Liver (tissue), 3 donors: ENCODE results near the gene TUBB4A.

Experiments
- EGR1 ChIP-seq, 2 donors: IDR thresholded peaks; 2 replicates each; pipeline ENCODE4 v1.6.1; 2016 to 2018; ENCODE audit warnings: antibody characterized with exemption in 2 of 2, low read depth in 2 of 2
- FOXA1 ChIP-seq: IDR thresholded peaks from 2 replicates; pipeline ENCODE4 v1.6.1; 2016; ENCODE audit warnings: antibody characterized with exemption
- HNF4G ChIP-seq: IDR thresholded peaks from 2 replicates; pipeline ENCODE4 v1.6.1; 2016; ENCODE audit warnings: antibody characterized with exemption
- JUND ChIP-seq, 2 donors: IDR thresholded peaks; 2 replicates each; pipeline ENCODE4 v1.6.1; 2016; ENCODE audit warnings: antibody characterized with exemption in 2 of 2
- RAD21 ChIP-seq, 2 donors: IDR thresholded peaks; 2 replicates each; pipeline ENCODE4 v1.6.1; 2016; ENCODE audit warnings: antibody characterized with exemption in 2 of 2, mild to moderate bottlenecking in 2 of 2
- REST ChIP-seq: IDR thresholded peaks from 2 replicates; pipeline ENCODE4 v1.6.1; 2016; ENCODE audit warnings: antibody characterized with exemption, mild to moderate bottlenecking
- RXRA ChIP-seq, 2 donors: IDR thresholded peaks; 2 replicates each; pipeline ENCODE4 v1.6.1; 2017 to 2018; ENCODE audit warnings: antibody characterized with exemption in 2 of 2, mild to moderate bottlenecking in 1 of 2
- SP1 ChIP-seq: IDR thresholded peaks from 2 replicates; pipeline ENCODE4 v1.6.1; 2018; ENCODE audit warnings: antibody characterized with exemption, mild to moderate bottlenecking
- TAF1 ChIP-seq: conservative IDR thresholded peaks from 2 replicates; pipeline ENCODE4 v1.6.1; 2016; ENCODE audit warnings: antibody characterized with exemption, mild to moderate bottlenecking
- YY1 ChIP-seq: IDR thresholded peaks from 2 replicates; pipeline ENCODE4 v1.6.1; 2016; ENCODE audit warnings: antibody characterized with exemption, mild to moderate bottlenecking
- TF ChIP-seq, protein P1 (sequence below): IDR thresholded peaks from 2 replicates; pipeline ENCODE4 v1.6.1; 2016; ENCODE audit warnings: antibody characterized with exemption
- TF ChIP-seq, protein P2 (sequence below): fragments of 150-350 bp; IDR thresholded peaks from 2 replicates; pipeline ENCODE4 v1.5.1; 2017; ENCODE audit warnings: improper control_type of control experiment, low read depth, low read length; ENCODE audit not compliant: missing input control
- TF ChIP-seq, protein P3 (sequence below): IDR thresholded peaks from 2 replicates; pipeline ENCODE4 v1.6.1; 2016; ENCODE audit warnings: antibody characterized with exemption
- donor health status: healthy.
- donor health status: healthy.

DNA sequence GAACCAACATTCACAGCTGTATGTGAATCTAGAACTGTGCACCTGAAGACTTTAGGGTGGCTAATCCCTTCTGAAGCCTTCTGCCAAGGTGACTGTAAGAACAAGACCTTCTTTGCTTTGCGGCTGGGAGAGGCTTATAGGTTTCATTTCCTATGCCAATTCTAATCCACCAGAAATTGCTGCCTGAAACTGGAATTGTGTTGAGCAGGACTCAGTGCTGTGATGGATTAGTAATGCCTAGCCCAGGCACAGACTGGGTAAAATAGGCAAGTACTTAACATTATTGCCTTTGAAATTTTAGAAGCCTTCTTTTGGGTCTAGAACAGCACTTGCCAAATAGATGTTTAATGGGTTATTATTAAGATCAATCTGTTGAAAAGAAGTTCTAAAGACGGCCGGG lies 54.1 kb downstream of the TUBB4A start:
- TF ChIP-seq RAD21 (IDR thresholded peaks at IDR 0.05) (no peak), JUND (IDR thresholded peaks at IDR 0.05) (no peak), TAF1 (no peak), YY1 (no peak), FOXA1 (no peak), REST (no peak), EGR1 (IDR thresholded peaks at IDR 0.05; ENCODE audit: low read depth in 2 of 2) (no peak), SP1 (no peak), RXRA (IDR thresholded peaks at IDR 0.05) (no peak), HNF4G (no peak)
- TF ChIP-seq, protein P1, sequence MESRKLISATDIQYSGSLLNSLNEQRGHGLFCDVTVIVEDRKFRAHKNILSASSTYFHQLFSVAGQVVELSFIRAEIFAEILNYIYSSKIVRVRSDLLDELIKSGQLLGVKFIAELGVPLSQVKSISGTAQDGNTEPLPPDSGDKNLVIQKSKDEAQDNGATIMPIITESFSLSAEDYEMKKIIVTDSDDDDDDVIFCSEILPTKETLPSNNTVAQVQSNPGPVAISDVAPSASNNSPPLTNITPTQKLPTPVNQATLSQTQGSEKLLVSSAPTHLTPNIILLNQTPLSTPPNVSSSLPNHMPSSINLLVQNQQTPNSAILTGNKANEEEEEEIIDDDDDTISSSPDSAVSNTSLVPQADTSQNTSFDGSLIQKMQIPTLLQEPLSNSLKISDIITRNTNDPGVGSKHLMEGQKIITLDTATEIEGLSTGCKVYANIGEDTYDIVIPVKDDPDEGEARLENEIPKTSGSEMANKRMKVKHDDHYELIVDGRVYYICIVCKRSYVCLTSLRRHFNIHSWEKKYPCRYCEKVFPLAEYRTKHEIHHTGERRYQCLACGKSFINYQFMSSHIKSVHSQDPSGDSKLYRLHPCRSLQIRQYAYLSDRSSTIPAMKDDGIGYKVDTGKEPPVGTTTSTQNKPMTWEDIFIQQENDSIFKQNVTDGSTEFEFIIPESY = no peak
- TF ChIP-seq, protein P2, sequence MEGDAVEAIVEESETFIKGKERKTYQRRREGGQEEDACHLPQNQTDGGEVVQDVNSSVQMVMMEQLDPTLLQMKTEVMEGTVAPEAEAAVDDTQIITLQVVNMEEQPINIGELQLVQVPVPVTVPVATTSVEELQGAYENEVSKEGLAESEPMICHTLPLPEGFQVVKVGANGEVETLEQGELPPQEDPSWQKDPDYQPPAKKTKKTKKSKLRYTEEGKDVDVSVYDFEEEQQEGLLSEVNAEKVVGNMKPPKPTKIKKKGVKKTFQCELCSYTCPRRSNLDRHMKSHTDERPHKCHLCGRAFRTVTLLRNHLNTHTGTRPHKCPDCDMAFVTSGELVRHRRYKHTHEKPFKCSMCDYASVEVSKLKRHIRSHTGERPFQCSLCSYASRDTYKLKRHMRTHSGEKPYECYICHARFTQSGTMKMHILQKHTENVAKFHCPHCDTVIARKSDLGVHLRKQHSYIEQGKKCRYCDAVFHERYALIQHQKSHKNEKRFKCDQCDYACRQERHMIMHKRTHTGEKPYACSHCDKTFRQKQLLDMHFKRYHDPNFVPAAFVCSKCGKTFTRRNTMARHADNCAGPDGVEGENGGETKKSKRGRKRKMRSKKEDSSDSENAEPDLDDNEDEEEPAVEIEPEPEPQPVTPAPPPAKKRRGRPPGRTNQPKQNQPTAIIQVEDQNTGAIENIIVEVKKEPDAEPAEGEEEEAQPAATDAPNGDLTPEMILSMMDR = no peak
- TF ChIP-seq, protein P3, sequence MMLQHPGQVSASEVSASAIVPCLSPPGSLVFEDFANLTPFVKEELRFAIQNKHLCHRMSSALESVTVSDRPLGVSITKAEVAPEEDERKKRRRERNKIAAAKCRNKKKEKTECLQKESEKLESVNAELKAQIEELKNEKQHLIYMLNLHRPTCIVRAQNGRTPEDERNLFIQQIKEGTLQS = no peak
